ENCODE results near the gene TIAM1.

The TIAM1 gene

GRCh38 chr21:31326522-31327242, 17.4 kb downstream of the TIAM1 start:
- DNase-seq, result no peak

GRCh38 chr21:31318971-31319370, 25.1 kb downstream of the TIAM1 start:
- no peak for DNase-seq

GRCh38 chr21:31317688-31318087, 26.4 kb downstream of the TIAM1 start:
- no peak for DNase-seq

GRCh38 chr21:31316488-31317169, 27.4 kb downstream of the TIAM1 start:
- no peak for DNase-seq

GRCh38 chr21:31316072-31316471, 28.0 kb downstream of the TIAM1 start:
- DNase-seq, result no peak

GRCh38 chr21:31310750-31311149, 33.3 kb downstream of the TIAM1 start:
- peak; percentile 85 for DNase-seq

GRCh38 chr21:31308584-31308983, 35.5 kb downstream of the TIAM1 start:
- no peak for DNase-seq

- DNase-seq, result no peak
These were observed 38.2 kb downstream of the TIAM1 start for GRCh38 chr21:31305888-31306287.

- no peak for DNase-seq
These were observed 44.5 kb downstream of the TIAM1 start for GRCh38 chr21:31299291-31300147.

- no peak for DNase-seq
These were observed 45.3 kb downstream of the TIAM1 start for GRCh38 chr21:31298618-31299269.

- DNase-seq, result no peak
These were observed 46.3 kb downstream of the TIAM1 start for GRCh38 chr21:31297806-31298205.

GRCh38 chr21:31295676-31296075, 48.4 kb downstream of the TIAM1 start:
- DNase-seq, result no peak

GRCh38 chr21:31294691-31295090, 49.4 kb downstream of the TIAM1 start:
- DNase-seq, result no peak

GRCh38 chr21:31293986-31294385, 50.1 kb downstream of the TIAM1 start:
- DNase-seq, result no peak

- no peak for DNase-seq
These were observed 53.3 kb downstream of the TIAM1 start for GRCh38 chr21:31290765-31291164.

- no peak for DNase-seq
These were observed 54.4 kb downstream of the TIAM1 start for GRCh38 chr21:31289702-31290101.

- no peak for DNase-seq
These were observed 55.9 kb downstream of the TIAM1 start for GRCh38 chr21:31288191-31288590.

GRCh38 chr21:31287201-31287600, 56.9 kb downstream of the TIAM1 start:
- DNase-seq, result no peak

- DNase-seq, result no peak
These were observed 57.4 kb downstream of the TIAM1 start for GRCh38 chr21:31286621-31287020.

GRCh38 chr21:31284797-31285397, 59.2 kb downstream of the TIAM1 start:
- no peak for DNase-seq

- no peak for DNase-seq
These were observed 61.0 kb downstream of the TIAM1 start for GRCh38 chr21:31283025-31283424.

- DNase-seq, result no peak
These were observed 61.9 kb downstream of the TIAM1 start for GRCh38 chr21:31282095-31282709.

Measured in DMS153 (cell line).